ENCODE measurements around the gene MYO10. TPM values are rescaled to one million over a fixed set of nuclear protein-coding genes. Genes with fewer than 3 reads are reported as not detected.

Gene MYO10
- total RNA-seq, 1 experiment from 2014 or later = 89.8 TPM

DNA sequence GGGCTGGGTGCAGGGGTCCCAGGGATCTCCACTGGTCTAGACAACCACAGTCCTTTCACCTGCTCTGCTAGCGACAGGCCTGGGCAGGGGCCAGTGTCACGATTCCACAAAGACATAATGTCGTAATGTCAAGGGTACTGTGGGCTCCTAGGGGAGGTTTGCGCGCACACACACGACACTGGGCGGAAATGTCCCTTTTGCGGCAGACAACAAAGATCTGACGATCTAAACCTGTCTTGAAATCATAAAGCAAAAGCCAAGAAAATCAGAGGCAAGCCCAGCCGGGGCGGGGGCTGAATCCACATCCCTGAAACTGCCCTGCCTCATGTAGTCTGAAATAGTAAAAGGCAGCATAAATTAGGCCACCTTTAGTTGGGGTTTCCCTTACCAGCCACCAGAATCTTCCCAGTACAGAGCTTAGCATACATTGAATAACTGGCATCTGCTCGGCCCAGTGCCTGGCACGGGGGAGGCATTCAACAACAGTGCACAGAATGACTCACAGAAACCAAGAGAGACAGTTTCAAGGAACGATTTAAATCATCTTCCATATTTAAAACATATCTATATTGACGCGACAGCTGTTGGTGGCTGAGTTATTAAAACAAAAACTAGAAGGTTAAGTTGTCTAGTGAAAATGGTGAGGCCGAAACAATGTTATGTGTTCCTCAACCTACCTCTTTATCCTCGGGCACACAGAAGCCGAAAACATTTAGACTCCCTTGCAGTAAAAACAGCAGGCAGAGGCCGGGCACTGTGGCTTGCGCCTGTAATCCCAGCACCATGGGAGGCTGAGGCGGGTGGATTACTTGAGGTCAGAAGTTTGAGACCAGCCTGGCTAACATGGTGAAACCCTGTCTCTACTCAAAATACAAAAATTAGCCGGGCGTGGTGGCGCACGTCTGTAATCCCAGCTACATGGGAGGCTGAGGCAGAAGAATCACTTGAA is 151.0 kb downstream of the MYO10 start:
- no peaks in the 10 kb centered on the region for H3K27me3 Mint-ChIP-seq (ENCODE audit: low read depth)
- no peak overlapping the region for H3K4me3 Mint-ChIP-seq
- ATAC-seq (peak; percentile 56), DNase-seq (ENCODE audit: low spot score) (no peak)
- H3K36me3 Mint-ChIP-seq = peaks cover 6% of the 10 kb centered on the region
- peak overlapping the region; percentile 35 for H3K27ac Mint-ChIP-seq
- H3K4me1 Mint-ChIP-seq = peaks cover 15% of the 10 kb centered on the region
- CTCF ChIA-PET = interaction anchor here (0.9 to 1.4 kb wide), 3 partner anchors 200 to 405 kb away, joined by 3 to 6 read pairs (median 4); no protein-coding TSS in a partner anchor
- POLR2A ChIA-PET = no interaction called here
- TF ChIP-seq NFE2L1 (CRISPR knock-in tag; IDR thresholded peaks at IDR 0.05) = no peak
- no peak for TF ChIP-seq ETV6 (CRISPR knock-in tag; IDR thresholded peaks at IDR 0.05)
- no peak for TF ChIP-seq HMGA2 (CRISPR knock-in tag; IDR thresholded peaks at IDR 0.05)
- no peak for TF ChIP-seq GABPB1 (CRISPR knock-in tag; IDR thresholded peaks at IDR 0.05)
- TF ChIP-seq, protein P1, sequence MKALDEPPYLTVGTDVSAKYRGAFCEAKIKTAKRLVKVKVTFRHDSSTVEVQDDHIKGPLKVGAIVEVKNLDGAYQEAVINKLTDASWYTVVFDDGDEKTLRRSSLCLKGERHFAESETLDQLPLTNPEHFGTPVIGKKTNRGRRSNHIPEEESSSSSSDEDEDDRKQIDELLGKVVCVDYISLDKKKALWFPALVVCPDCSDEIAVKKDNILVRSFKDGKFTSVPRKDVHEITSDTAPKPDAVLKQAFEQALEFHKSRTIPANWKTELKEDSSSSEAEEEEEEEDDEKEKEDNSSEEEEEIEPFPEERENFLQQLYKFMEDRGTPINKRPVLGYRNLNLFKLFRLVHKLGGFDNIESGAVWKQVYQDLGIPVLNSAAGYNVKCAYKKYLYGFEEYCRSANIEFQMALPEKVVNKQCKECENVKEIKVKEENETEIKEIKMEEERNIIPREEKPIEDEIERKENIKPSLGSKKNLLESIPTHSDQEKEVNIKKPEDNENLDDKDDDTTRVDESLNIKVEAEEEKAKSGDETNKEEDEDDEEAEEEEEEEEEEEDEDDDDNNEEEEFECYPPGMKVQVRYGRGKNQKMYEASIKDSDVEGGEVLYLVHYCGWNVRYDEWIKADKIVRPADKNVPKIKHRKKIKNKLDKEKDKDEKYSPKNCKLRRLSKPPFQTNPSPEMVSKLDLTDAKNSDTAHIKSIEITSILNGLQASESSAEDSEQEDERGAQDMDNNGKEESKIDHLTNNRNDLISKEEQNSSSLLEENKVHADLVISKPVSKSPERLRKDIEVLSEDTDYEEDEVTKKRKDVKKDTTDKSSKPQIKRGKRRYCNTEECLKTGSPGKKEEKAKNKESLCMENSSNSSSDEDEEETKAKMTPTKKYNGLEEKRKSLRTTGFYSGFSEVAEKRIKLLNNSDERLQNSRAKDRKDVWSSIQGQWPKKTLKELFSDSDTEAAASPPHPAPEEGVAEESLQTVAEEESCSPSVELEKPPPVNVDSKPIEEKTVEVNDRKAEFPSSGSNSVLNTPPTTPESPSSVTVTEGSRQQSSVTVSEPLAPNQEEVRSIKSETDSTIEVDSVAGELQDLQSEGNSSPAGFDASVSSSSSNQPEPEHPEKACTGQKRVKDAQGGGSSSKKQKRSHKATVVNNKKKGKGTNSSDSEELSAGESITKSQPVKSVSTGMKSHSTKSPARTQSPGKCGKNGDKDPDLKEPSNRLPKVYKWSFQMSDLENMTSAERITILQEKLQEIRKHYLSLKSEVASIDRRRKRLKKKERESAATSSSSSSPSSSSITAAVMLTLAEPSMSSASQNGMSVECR (CRISPR knock-in tag; IDR thresholded peaks at IDR 0.05; ENCODE audit: borderline replicate concordance) = no peak
- TF ChIP-seq SMAD3 (CRISPR knock-in tag; IDR thresholded peaks at IDR 0.05; ENCODE audit: borderline replicate concordance) = no peak
- TF ChIP-seq, protein P2, sequence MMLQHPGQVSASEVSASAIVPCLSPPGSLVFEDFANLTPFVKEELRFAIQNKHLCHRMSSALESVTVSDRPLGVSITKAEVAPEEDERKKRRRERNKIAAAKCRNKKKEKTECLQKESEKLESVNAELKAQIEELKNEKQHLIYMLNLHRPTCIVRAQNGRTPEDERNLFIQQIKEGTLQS (CRISPR knock-in tag; conservative IDR thresholded peaks at IDR 0.05) = no peak
- TF ChIP-seq, protein P3, sequence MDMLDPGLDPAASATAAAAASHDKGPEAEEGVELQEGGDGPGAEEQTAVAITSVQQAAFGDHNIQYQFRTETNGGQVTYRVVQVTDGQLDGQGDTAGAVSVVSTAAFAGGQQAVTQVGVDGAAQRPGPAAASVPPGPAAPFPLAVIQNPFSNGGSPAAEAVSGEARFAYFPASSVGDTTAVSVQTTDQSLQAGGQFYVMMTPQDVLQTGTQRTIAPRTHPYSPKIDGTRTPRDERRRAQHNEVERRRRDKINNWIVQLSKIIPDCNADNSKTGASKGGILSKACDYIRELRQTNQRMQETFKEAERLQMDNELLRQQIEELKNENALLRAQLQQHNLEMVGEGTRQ (CRISPR knock-in tag; IDR thresholded peaks at IDR 0.05) = no peak
- TF ChIP-seq, protein P4, sequence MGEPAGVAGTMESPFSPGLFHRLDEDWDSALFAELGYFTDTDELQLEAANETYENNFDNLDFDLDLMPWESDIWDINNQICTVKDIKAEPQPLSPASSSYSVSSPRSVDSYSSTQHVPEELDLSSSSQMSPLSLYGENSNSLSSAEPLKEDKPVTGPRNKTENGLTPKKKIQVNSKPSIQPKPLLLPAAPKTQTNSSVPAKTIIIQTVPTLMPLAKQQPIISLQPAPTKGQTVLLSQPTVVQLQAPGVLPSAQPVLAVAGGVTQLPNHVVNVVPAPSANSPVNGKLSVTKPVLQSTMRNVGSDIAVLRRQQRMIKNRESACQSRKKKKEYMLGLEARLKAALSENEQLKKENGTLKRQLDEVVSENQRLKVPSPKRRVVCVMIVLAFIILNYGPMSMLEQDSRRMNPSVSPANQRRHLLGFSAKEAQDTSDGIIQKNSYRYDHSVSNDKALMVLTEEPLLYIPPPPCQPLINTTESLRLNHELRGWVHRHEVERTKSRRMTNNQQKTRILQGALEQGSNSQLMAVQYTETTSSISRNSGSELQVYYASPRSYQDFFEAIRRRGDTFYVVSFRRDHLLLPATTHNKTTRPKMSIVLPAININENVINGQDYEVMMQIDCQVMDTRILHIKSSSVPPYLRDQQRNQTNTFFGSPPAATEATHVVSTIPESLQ (CRISPR knock-in tag; IDR thresholded peaks at IDR 0.05) = no peak
- TF ChIP-seq CBFB (CRISPR knock-in tag; IDR thresholded peaks at IDR 0.05; ENCODE audit: low read depth) = no peak
- no peak for TF ChIP-seq ATF1 (CRISPR knock-in tag; IDR thresholded peaks at IDR 0.05)
- TF ChIP-seq, protein P5, sequence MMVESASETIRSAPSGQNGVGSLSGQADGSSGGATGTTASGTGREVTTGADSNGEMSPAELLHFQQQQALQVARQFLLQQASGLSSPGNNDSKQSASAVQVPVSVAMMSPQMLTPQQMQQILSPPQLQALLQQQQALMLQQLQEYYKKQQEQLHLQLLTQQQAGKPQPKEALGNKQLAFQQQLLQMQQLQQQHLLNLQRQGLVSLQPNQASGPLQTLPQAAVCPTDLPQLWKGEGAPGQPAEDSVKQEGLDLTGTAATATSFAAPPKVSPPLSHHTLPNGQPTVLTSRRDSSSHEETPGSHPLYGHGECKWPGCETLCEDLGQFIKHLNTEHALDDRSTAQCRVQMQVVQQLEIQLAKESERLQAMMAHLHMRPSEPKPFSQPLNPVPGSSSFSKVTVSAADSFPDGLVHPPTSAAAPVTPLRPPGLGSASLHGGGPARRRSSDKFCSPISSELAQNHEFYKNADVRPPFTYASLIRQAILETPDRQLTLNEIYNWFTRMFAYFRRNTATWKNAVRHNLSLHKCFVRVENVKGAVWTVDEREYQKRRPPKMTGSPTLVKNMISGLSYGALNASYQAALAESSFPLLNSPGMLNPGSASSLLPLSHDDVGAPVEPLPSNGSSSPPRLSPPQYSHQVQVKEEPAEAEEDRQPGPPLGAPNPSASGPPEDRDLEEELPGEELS (CRISPR knock-in tag; IDR thresholded peaks at IDR 0.05) = no peak
- no peak for TF ChIP-seq PRRX2 (CRISPR knock-in tag; IDR thresholded peaks at IDR 0.05)
- TF ChIP-seq SOX15 (CRISPR knock-in tag; IDR thresholded peaks at IDR 0.05) = no peak
- TF ChIP-seq, protein P6, sequence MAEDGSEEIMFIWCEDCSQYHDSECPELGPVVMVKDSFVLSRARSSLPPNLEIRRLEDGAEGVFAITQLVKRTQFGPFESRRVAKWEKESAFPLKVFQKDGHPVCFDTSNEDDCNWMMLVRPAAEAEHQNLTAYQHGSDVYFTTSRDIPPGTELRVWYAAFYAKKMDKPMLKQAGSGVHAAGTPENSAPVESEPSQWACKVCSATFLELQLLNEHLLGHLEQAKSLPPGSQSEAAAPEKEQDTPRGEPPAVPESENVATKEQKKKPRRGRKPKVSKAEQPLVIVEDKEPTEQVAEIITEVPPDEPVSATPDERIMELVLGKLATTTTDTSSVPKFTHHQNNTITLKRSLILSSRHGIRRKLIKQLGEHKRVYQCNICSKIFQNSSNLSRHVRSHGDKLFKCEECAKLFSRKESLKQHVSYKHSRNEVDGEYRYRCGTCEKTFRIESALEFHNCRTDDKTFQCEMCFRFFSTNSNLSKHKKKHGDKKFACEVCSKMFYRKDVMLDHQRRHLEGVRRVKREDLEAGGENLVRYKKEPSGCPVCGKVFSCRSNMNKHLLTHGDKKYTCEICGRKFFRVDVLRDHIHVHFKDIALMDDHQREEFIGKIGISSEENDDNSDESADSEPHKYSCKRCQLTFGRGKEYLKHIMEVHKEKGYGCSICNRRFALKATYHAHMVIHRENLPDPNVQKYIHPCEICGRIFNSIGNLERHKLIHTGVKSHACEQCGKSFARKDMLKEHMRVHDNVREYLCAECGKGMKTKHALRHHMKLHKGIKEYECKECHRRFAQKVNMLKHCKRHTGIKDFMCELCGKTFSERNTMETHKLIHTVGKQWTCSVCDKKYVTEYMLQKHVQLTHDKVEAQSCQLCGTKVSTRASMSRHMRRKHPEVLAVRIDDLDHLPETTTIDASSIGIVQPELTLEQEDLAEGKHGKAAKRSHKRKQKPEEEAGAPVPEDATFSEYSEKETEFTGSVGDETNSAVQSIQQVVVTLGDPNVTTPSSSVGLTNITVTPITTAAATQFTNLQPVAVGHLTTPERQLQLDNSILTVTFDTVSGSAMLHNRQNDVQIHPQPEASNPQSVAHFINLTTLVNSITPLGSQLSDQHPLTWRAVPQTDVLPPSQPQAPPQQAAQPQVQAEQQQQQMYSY (CRISPR knock-in tag; IDR thresholded peaks at IDR 0.05) = no peak
- TF ChIP-seq TEAD4 (CRISPR knock-in tag; IDR thresholded peaks at IDR 0.05) = no peak
- no peak for TF ChIP-seq ZNF121 (CRISPR knock-in tag; IDR thresholded peaks at IDR 0.05)
- no peaks in the 10 kb centered on the region for H3K9me3 Mint-ChIP-seq
